CD4-positive, alpha-beta T cell treated with Interleukin-4 for 1 hour (primary cell): ENCODE data around the gene PHF23.

Experiments used
- DNase-seq, 2 donors: peaks; one replicate each; pipeline ENCODE4 v3.0.0-alpha.2; 2020 to 2022

The PHF23 gene

DNA sequence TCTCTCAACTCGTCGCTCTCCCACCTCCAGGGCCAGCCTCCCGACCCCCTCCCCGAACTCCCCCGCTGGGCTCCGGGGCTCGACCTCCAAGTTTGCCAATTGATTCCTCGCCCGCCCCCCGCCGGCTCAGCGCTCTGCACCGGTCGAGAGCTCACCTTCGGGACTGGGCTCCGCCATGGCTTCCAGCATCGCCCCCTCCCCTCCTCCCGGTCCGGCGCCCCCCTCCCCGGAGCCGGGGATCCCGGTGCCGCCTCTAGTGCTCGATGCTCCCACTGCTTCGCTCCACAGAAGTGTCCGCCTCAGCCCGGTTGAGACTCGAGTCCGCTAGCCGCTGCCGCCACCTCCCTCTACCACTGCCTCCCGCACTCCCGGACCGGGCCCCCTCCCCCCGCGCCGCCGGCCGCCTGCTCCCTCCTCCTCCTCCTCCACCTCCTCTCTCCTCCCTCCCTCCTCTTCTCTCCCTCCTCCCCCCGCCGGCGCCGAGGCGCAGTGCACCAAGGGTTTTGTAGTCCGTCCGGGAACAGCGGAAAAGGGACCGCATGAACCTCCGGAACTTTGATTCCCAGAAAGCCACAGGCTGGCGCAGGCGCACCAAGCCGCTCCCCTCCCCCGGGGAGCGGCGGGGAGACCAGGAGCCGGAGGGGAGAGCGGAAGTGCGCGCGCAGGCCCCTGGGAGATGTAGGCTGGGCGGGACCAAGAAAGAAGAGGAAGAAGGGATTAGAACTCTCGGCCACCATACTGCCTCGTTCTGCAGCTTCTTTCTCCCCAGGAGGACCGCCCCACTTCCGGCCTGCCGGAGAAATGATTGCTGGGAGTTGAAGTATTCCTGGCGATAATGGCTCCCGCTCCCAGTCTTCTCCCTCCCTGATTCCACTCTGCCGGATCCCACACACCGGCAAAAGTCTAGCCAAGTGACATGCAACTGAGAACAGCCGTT lies at the start of gene PHF23:
Gene PHF23, minus strand, starts transcription at position 367 of the 937 bp plus-strand sequence. Its CDS starts 178 bp downstream, at position 189.
- peak; percentile 99 for DNase-seq

- no peak for DNase-seq
Observed at GRCh38 chr17:7285679-7286078, 46.4 kb upstream of the PHF23 start.

GRCh38 chr17:7284911-7285310 lies 45.7 kb upstream of the PHF23 start:
- DNase-seq, result no peak

GRCh38 chr17:7283471-7284216 lies 44.4 kb upstream of the PHF23 start:
- no peak for DNase-seq

- DNase-seq, result no peak
Observed at GRCh38 chr17:7282752-7283321, 43.6 kb upstream of the PHF23 start.

DNA sequence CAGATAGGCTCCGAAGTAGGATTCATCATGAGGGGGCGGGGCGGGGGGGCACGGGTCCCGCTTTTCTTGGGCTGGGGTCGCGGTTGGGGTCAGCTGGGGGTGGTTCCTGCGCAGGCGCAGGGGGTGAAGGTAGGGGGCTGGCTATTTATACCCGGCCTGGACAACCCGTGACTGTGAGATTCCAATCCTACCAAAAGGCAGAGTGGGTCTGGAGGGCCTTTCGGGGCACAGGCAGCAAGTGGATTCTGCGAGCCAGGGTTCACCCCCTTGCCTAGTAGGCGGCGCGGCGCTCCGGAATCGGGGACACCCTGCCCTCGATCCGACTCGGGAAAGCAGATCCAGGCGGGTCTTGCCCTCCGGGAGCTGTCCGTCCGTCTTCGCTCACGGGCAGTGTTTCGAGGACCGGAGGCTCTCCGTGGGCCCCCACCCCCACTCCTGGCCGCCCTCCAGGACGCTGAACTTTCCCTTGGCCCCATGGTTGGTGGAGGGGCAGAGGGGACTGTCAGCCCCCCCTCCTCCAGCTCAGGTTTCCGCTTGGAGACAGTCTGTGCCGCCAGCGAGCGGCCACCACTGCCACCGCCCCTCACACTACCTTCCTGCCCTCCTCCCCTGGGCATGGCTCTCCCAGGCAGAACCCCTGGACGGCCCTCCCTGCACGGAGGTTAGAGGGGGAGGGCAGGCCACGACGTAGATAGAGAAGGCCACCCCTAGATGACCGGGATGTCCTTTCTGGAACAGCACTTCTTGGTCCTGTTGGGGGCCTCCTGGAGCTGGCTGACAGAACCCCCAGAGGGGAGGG lies 42.9 kb upstream of the PHF23 start:
- DNase-seq, result no peak

DNA sequence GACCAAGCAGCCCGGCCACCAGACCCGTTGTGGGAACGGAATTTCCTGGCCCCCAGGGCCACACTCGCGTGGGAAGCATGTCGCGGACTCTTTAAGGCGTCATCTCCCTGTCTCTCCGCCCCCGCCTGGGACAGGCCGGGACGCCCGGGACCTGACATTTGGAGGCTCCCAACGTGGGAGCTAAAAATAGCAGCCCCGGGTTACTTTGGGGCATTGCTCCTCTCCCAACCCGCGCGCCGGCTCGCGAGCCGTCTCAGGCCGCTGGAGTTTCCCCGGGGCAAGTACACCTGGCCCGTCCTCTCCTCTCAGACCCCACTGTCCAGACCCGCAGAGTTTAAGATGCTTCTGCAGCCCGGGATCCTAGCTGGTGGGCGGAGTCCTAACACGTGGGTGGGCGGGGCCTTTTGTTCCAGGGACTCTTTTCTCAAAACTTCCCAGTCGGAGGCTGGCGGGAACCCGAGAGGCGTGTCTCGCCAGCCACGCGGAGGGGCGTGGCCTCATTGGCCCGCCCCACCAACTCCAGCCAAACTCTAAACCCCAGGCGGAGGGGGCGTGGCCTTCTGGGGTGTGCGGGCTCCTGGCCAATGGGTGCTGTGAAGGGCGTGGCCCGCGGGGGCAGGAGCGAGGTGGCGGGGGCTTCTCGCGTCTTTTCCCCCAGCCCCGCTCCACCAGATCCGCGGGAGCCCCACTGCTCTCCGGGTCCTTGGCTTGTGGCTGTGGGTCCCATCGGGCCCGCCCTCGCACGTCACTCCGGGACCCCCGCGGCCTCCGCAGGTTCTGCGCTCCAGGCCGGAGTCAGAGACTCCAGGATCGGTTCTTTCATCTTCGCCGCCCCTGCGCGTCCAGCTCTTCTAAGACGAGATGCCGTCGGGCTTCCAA lies 42.1 kb upstream of the PHF23 start, which contains the start of gene SLC2A4:
Gene SLC2A4, plus strand, starts transcription at position 645 of the 879 bp plus-strand sequence. Its CDS starts 217 bp downstream, at position 862.
- DNase-seq, result peak; percentile 89 to 90

DNA sequence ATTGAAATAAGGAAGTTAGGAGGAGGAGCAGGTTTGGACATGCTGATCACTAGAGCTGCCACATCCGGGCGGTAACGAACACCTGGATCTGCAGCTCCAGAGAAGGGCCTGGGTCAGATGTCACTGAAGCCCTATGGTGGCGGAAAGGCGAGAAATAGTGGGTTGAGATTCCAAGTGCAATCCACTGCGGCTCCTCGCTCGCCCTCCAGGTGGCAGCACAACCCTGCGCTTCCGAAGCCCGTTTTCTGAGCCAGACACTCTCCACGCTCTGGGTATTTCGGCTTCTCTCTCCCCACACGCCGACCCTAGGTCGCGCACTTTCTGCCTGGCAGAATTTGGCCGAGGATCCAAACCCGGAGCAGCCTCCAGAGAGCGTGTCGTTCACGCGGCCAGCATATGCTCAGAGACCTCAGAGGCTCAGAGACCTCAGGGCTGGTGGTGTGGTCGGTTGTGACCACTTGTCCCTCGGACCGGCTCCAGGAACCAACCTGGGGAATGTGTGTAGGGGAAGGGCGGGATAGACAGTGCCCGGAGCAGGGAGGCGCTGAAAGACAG lies 41.3 kb upstream of the PHF23 start:
- DNase-seq, result peak; percentile 84 to 89

GRCh38 chr17:7279448-7279847 lies 40.2 kb upstream of the PHF23 start:
- no peak for DNase-seq

DNA sequence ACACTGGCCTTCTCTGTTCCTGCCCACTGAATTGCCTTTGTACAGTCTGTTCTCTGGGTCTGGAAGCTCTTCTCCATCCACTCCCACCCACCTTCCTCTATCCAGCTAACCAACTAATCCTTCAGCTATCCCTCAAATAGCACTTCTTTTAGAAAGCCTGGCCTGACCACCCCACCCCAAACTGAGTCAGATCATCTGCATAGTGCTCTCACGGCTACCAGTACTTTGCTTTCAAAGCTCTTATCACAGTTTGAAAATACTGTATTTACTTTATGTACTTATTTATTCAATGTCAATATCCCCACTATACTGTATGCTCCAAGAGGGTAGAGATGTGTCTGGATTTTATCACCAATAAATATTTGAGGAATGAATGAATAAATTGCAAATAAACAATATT lies 27.5 kb upstream of the PHF23 start:
- DNase-seq, result no peak

GRCh38 chr17:7263801-7264078 lies 24.5 kb upstream of the PHF23 start:
- DNase-seq, result no peak

DNA sequence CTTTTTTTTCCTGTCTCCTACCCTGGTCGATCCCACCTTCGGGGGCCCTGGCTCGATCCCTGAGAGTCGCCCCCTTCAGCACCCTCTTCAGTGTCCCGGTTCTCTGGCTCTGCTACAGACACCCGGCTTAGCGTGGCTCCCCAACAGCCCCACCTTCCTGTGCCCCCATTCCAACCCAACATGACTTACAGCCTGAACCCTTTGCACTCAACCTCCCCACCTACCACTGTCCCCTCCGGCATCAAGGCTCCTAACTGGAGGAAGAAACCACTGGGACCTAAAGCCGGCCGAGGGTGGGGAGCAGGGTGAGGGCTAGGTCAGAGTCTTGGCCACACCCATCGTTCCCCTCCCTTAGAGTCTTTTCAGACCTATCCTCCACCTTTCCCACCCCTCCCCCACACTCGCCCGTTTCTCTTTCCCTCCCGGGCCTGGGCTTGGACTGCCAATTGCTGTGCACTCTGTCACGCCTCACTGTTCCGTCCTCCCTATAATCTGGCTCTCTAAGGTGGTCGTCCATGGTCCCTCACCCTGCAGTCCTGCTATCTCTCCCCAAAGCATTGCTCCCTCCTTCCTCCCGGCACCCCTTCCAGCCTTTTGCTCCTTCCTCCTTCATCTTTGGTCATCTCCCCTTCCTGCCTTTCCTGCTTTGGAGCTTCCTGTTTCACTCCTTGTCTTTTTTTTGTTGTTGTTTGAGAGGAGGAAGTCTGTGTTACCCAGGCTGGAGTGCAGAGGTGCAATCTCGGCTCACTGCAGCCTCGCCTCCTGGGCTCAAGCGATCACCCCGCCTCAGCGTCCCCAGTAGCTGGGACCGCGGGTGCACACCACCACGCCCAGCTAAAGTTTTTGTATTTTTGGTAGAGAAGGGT lies 23.9 kb upstream of the PHF23 start:
- DNase-seq, result no peak

DNA sequence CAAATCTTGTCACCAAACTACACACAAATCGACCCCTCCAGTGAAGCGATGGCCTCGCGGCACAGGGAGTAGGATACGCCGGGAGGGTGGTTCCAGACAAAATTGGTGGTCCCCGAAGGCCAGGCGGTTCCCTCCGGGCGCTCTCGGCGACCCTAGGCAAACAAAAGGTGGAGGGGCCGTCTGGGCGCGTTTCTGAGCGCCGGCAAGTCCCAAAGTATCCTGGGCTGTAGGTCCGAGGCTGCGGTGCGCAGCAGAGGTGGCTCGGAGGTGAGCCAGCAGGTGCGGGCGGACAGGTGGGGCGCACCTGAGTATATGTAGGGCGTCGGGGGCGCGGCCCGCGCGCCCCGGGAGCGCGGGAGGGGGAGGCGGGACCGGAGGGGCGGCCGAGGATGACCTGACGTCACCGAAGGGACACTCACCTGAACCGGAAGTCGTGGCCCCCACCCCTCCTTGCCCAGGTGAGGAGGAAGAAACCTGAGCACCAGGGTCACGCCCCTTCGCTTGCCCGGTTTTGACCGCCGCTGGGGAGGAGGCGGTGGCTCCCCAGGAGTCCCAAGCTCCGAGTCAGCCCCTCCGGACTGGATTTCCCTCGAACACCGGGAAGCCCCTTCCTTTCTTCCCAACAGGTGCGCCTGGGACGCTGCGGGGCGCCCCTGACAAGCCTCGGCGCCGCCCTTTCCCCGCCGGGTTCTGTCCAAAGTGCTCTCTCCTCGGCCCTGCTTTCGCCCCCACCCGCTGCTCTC lies 23.1 kb upstream of the PHF23 start, which contains the start of gene CLDN7:
Gene CLDN7, minus strand, starts transcription at position 287 of the 743 bp plus-strand sequence. CDS start 435 bp downstream, outside the sequence.
- no peak for DNase-seq

GRCh38 chr17:7261379-7262191 lies 22.3 kb upstream of the PHF23 start:
- DNase-seq, result peak in 1 of 2 donors; percentile 35

DNA sequence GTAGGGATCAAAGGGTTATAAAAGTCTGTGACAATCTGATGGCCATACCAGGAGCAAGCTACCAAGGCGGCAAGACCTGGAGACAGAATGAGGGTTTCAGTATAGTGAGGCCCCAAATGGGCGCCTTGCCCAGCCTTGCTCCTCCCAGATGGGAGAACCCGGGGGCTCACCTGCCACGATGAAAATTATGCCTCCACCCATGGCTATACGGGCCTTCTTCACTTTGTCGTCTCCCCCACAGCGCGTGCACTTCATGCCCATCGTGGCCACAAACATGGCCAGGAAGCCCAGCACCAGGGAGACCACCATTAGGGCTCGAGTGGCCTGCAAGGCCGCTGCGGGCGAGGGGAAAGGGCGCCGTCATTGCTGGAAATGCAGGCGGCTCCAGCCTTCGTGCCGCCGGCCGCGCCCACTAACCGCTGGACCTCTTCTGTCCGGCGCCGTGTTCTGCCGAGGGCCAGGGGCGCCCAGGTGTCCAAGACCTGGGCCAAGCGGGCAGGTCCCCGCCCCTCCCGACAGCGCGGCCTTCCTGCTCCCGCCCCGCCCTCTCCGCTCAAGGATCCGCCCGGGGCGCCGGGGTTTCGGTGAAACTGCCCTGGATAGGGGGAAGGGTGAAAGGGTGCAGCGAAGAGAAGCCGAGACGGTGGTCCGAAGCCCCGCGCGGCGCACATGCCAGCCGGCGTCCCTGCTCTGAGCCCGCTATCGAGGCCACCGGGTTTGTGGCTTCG lies 21.6 kb upstream of the PHF23 start:
- DNase-seq, result peak in 1 of 2 donors; percentile 42

- no peak for DNase-seq
Observed at GRCh38 chr17:7260151-7260550, 20.9 kb upstream of the PHF23 start.

DNA sequence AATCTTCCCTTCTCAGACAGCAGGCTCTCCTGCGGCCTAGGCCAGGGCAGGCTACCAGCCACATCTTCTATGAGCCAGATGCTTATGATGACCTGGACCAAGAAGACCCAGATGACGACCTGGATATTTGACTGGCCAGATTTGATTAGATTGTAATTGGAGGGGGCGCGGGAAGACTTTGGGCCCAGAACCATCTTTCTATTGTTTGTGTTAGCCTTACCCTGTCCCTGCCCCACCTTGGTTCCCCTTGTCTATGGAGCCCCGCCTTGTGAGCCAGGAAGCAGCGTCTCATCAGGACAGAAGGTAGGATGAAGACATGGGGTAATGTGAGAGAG lies 20.3 kb upstream of the PHF23 start:
- no peak for DNase-seq
